ENCODE measurements around the gene IGSF9. TPM values are rescaled to one million over a fixed set of nuclear protein-coding genes. Genes with fewer than 3 reads are reported as not detected.

Gene IGSF9
- total and polyA plus RNA-seq, 2 experiments from 2014 or later, result 0.13 TPM; not detected in 1

GRCh38 chr1:159877695-159878444 lies 67.5 kb downstream of the IGSF9 start:
- Histone ChIP-seq H3K9ac (no peak overlapping the region), H3K36me3 (ENCODE audit: low read depth) (no peaks in the 10 kb centered on the region), H3F3A (ENCODE audit: insufficient read depth) (peaks cover 36% of the 10 kb centered on the region), H3K4me1 (ENCODE audit: insufficient read depth) (peaks cover 34% of the 10 kb centered on the region), H3K79me2 (ENCODE audit: insufficient read depth) (no peaks in the 10 kb centered on the region), H3K27me3 (replicated peaks; ENCODE audit: insufficient read depth) (no peaks in the 10 kb centered on the region), H3K4me3 (no peak overlapping the region), H3K27ac (no peak overlapping the region), H4K20me1 (ENCODE audit: insufficient read depth) (no peaks in the 10 kb centered on the region), H3K9me3 (ENCODE audit: low read depth) (no peaks in the 10 kb centered on the region), H2AFZ (no peak overlapping the region), H3K9me2 (ENCODE audit: insufficient read depth) (no peaks in the 10 kb centered on the region), H3K4me2 (ENCODE audit: unreplicated experiment) (no peak overlapping the region)
- WGBS, 2 experiments (ENCODE audit: low coverage in 1 of 2, low lambda C conversion rate in 2 of 2, missing lambda C conversion rate in 2 of 2), result 96 to 98% methylated on average over 6 of the region's 6 CpGs
- in situ Hi-C loops (cut with MboI), result no loop called here
- DNase-seq, result no peak
- TF ChIP-seq EZH2 (IDR thresholded peaks at IDR 0.05; ENCODE audit: insufficient read depth, poor library complexity, severe bottlenecking) (no peak), EZH2phosphoT487 (IDR thresholded peaks at IDR 0.05; ENCODE audit: insufficient read depth, low read depth) (no peak)

Small RNA genes lying within 50 kb of the gene (microRNA-seq; reads per million reads assigned to microRNA genes)
- gene MIR4259 (ENCODE audit: borderline number of aligned reads), result not detected

Small RNA genes lying within 50 kb of the gene (small RNA-seq; reads per million reads assigned to genes)
- gene MIR4259 (ENCODE audit: low read depth, low replicate concordance), result not detected

Other genes starting within 250 kb of the IGSF9 start
- not detected in 2 replicates for gene CRP, start 231.0 kb downstream of the IGSF9 start, total RNA-seq (2014; rRNA removed; shearing (Covaris generic))
- gene CRP, start 231.0 kb downstream of the IGSF9 start, polyA plus RNA-seq (2016; fragmentation: Nextera tagmentation; extraction: Ambion mirVana), result not detected in 2 replicates
- 32.6 and 33.8 TPM in 2 replicates for gene DUSP23, start 164.7 kb downstream of the IGSF9 start, total RNA-seq (2014; rRNA removed; shearing (Covaris generic))
- gene DUSP23, start 164.7 kb downstream of the IGSF9 start, polyA plus RNA-seq (2016; fragmentation: Nextera tagmentation; extraction: Ambion mirVana), result 51.4 and 52.1 TPM in 2 replicates
- gene FCRL6, start 143.3 kb downstream of the IGSF9 start, total RNA-seq (2014; rRNA removed; shearing (Covaris generic)), result not detected in 2 replicates
- gene FCRL6, start 143.3 kb downstream of the IGSF9 start, polyA plus RNA-seq (2016; fragmentation: Nextera tagmentation; extraction: Ambion mirVana), result not detected in 2 replicates
- not detected in 2 replicates for gene SLAMF8, start 118.7 kb downstream of the IGSF9 start, total RNA-seq (2014; rRNA removed; shearing (Covaris generic))
- 0.16 TPM in 1 of 2 replicates, not detected in the other for gene SLAMF8, start 118.7 kb downstream of the IGSF9 start, polyA plus RNA-seq (2016; fragmentation: Nextera tagmentation; extraction: Ambion mirVana)
- gene VSIG8, start 83.0 kb downstream of the IGSF9 start, total RNA-seq (2014; rRNA removed; shearing (Covaris generic)), result not detected in 2 replicates
- gene VSIG8, start 83.0 kb downstream of the IGSF9 start, polyA plus RNA-seq (2016; fragmentation: Nextera tagmentation; extraction: Ambion mirVana), result not detected in 2 replicates
- gene CFAP45, start 45.4 kb downstream of the IGSF9 start, total RNA-seq (2014; rRNA removed; shearing (Covaris generic)), result not detected in 2 replicates
- gene CFAP45, start 45.4 kb downstream of the IGSF9 start, polyA plus RNA-seq (2016; fragmentation: Nextera tagmentation; extraction: Ambion mirVana), result 0.34 and 0.51 TPM in 2 replicates
- gene TAGLN2, start 20.1 kb downstream of the IGSF9 start, total RNA-seq (2014; rRNA removed; shearing (Covaris generic)), result 360 and 400 TPM in 2 replicates
- 692 and 713 TPM in 2 replicates for gene TAGLN2, start 20.1 kb downstream of the IGSF9 start, polyA plus RNA-seq (2016; fragmentation: Nextera tagmentation; extraction: Ambion mirVana)
- not detected in 2 replicates for gene SLAMF9, start 8.6 kb upstream of the IGSF9 start, total RNA-seq (2014; rRNA removed; shearing (Covaris generic))
- 0.48 and 0.51 TPM in 2 replicates for gene SLAMF9, start 8.6 kb upstream of the IGSF9 start, polyA plus RNA-seq (2016; fragmentation: Nextera tagmentation; extraction: Ambion mirVana)
- 4.8 and 5.5 TPM in 2 replicates for gene PIGM, start 86.4 kb upstream of the IGSF9 start, total RNA-seq (2014; rRNA removed; shearing (Covaris generic))
- gene PIGM, start 86.4 kb upstream of the IGSF9 start, polyA plus RNA-seq (2016; fragmentation: Nextera tagmentation; extraction: Ambion mirVana), result 5.4 and 5.7 TPM in 2 replicates
- gene KCNJ10, start 124.5 kb upstream of the IGSF9 start, total RNA-seq (2014; rRNA removed; shearing (Covaris generic)), result not detected in 2 replicates
- gene KCNJ10, start 124.5 kb upstream of the IGSF9 start, polyA plus RNA-seq (2016; fragmentation: Nextera tagmentation; extraction: Ambion mirVana), result not detected in 2 replicates
- 0.13 TPM in 1 of 2 replicates, not detected in the other for gene KCNJ9, start 135.9 kb upstream of the IGSF9 start, total RNA-seq (2014; rRNA removed; shearing (Covaris generic))
- not detected in 2 replicates for gene KCNJ9, start 135.9 kb upstream of the IGSF9 start, polyA plus RNA-seq (2016; fragmentation: Nextera tagmentation; extraction: Ambion mirVana)
- gene IGSF8, start 153.0 kb upstream of the IGSF9 start, total RNA-seq (2014; rRNA removed; shearing (Covaris generic)), result 43.3 and 52.2 TPM in 2 replicates
- 32.9 and 34.6 TPM in 2 replicates for gene IGSF8, start 153.0 kb upstream of the IGSF9 start, polyA plus RNA-seq (2016; fragmentation: Nextera tagmentation; extraction: Ambion mirVana)
- 0.11 and 0.13 TPM in 2 replicates for gene ATP1A2, start 170.1 kb upstream of the IGSF9 start, total RNA-seq (2014; rRNA removed; shearing (Covaris generic))
- gene ATP1A2, start 170.1 kb upstream of the IGSF9 start, polyA plus RNA-seq (2016; fragmentation: Nextera tagmentation; extraction: Ambion mirVana), result 0.14 and 0.30 TPM in 2 replicates
- not detected in 2 replicates for gene ATP1A4, start 206.0 kb upstream of the IGSF9 start, total RNA-seq (2014; rRNA removed; shearing (Covaris generic))
- not detected in 2 replicates for gene ATP1A4, start 206.0 kb upstream of the IGSF9 start, polyA plus RNA-seq (2016; fragmentation: Nextera tagmentation; extraction: Ambion mirVana)
- gene CASQ1, start 245.0 kb upstream of the IGSF9 start, total RNA-seq (2014; rRNA removed; shearing (Covaris generic)), result 0.11 and 0.51 TPM in 2 replicates
- gene CASQ1, start 245.0 kb upstream of the IGSF9 start, polyA plus RNA-seq (2016; fragmentation: Nextera tagmentation; extraction: Ambion mirVana), result 0.10 TPM in 1 of 2 replicates, not detected in the other